Subcutaneous adipose tissue (tissue), 4 donors: ENCODE measurements around the gene ALG8. TPM values are rescaled to one million over a fixed set of nuclear protein-coding genes. Genes with fewer than 3 reads are reported as not detected.

Experiments
- total RNA-seq, 4 donors: library from RNA; depleted of rRNA; stranded (reverse); fragments of >200 nt; gene quantifications; one replicate each; pipeline ENCODE4 v1.1.0, GENCODE V29; 2016
- TF ChIP-seq, protein P1 (sequence below): fragments of 450-650 bp; IDR thresholded peaks from one replicate; pipeline ENCODE4 v1.5.1; 2016; ENCODE audit warnings: low read depth, mild to moderate bottlenecking, control low read depth, antibody characterized with exemption, moderate library complexity

Gene ALG8
- total RNA-seq, 4 donors from 2014 or later, result 22.4 to 73.0 (median 27.8) TPM

DNA sequence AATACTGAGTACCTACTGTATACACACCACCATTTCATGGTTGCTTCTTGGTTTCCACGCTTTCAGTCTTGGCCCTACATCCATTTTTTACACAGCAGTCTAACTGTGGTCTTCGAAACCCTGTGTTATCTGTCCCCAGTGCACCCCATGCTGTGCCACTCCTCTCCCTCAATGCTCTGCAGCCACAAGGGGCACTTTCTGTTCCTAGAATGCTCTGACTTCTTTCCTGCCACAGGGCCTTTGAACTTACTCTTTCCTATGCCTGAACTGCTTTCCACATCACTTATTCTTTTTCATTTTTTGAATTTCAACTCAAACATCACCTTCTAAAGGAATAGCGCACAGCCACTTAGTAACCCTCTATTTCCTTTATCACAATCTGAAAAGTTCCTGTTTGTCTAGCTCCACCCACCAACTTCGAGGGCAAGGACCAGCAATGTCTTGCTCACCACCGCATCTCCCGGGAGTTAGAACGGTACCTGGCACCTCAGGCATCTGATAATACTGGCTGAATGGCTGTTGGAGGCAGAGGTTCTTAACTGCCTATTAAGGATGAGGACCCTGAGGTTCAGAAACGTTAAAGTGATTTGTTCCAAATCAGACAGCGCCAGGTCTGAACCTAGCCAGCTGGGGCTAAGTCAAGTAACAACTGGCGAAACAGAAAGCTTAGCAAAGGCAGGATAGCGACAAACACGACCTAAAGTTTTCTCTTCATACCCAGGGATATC lies 568 bp downstream of the ALG8 start:
- TF ChIP-seq, protein P1, sequence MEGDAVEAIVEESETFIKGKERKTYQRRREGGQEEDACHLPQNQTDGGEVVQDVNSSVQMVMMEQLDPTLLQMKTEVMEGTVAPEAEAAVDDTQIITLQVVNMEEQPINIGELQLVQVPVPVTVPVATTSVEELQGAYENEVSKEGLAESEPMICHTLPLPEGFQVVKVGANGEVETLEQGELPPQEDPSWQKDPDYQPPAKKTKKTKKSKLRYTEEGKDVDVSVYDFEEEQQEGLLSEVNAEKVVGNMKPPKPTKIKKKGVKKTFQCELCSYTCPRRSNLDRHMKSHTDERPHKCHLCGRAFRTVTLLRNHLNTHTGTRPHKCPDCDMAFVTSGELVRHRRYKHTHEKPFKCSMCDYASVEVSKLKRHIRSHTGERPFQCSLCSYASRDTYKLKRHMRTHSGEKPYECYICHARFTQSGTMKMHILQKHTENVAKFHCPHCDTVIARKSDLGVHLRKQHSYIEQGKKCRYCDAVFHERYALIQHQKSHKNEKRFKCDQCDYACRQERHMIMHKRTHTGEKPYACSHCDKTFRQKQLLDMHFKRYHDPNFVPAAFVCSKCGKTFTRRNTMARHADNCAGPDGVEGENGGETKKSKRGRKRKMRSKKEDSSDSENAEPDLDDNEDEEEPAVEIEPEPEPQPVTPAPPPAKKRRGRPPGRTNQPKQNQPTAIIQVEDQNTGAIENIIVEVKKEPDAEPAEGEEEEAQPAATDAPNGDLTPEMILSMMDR, result no peak

GRCh38 chr11:78138291-78138690 lies 1.1 kb downstream of the ALG8 start:
- TF ChIP-seq, protein P1, result no peak

DNA sequence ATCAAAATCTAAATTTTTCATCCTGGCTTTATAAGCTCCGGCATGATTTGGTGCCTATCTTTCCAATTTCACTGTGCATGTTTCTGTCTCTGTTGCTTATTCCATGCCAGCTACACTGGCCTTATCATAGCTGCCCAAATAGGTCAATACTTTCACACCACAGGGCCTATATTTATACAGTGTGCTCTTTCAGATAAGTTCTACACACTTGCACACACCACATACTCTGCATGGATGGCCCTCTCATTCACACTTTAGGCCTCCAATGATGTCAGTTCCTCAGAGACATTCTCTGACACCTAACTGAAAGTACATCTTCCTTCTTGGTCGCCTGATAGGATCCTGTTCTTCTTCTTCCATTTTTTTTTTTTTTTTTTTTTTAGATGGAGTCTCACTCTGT lies 7.0 kb downstream of the ALG8 start:
- TF ChIP-seq, protein P1, result no peak

- TF ChIP-seq, protein P1, result no peak
These were observed 7.5 kb downstream of the ALG8 start for GRCh38 chr11:78131956-78132355.

DNA sequence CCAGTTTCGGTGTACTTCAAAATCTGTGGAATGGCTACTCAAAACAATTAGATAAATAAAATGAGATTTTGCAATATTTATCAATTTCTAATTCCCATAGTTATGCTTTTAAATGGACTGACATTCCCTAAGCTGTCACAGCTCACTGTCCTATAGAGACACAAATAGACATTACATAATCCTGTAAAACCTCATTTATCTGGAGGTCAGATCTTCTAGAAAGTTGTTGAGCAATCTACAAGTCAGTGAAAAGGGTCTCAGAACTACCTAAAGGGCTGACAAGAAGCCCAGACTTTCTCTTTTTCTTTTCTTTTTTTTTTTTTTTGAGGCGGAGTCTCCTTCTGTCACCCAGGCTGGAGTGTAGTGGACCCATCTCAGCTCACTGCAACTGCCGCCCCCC lies 12.0 kb downstream of the ALG8 start:
- TF ChIP-seq, protein P1, result no peak

DNA sequence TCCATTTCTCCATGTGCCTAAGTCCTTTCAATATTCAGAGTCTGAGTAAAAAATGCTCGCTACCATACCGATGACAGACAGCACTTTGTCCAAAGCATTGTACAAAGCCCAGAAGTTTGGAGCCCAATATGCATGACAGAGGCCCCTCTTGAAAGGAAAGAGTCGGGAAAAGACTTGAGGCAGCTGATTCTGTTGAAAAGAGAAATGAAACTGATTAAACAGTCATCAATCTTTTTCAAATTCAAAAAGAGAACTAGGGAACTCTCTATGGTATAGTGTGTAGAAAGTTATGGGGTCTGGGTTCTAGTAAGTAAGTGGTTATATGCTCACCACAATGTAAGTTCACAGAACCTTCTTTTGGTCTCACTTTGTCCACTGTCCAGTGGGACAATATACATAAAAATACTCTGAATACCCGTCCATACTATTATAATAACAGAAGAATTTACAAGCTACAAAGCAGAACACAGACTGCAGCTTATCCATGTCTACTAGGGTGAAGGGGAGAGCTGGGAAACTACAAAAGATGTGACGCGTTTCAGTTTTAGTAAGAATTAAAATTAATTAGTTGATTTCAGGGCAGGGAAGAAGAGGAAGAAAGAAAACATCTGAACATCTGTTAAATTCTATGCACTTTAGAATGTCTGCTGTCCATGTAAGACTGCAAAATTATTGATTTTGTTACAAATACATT lies 26.7 kb downstream of the ALG8 start:
- TF ChIP-seq, protein P1, result no peak

DNA sequence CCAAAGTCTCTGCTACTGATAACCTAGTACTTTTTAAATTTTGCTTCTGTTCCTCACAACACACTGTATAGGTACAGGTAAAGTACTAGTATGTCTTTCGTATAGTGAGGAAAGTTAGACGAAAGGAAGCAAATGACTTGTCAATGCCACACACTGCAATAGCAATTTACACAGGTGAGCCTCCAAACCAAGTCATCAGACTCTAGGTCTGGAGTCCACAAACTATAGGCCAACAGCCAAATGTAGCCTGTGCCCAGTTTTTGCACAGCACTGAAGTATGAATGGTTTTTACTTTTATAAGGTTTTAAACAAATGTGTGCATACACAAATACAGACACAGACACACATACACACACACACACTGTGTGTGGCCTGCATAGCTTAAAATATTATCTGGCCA lies 28.1 kb downstream of the ALG8 start:
- TF ChIP-seq, protein P1, result no peak
